Measurements from ENCODE around the gene PCNX2.

The PCNX2 gene

GRCh38 chr1:232979558-232979957, 316.0 kb downstream of the PCNX2 start:
- Histone ChIP-seq H3K79me2 (ENCODE audit: low read length) (no peaks in the 10 kb centered on the region), H3K9ac (ENCODE audit: low read length) (no peak overlapping the region), H3F3A (ENCODE audit: insufficient read depth, low read length) (no peaks in the 10 kb centered on the region), H3K27ac (ENCODE audit: low read length) (no peak overlapping the region), H3K9me2 (replicated peaks; ENCODE audit: insufficient read depth, low read length) (no peaks in the 10 kb centered on the region), H2AFZ (ENCODE audit: low read length) (no peak overlapping the region), H3K4me1 (ENCODE audit: low read length) (no peaks in the 10 kb centered on the region), H3K9me3 (replicated peaks; ENCODE audit: insufficient read depth, low read length) (no peaks in the 10 kb centered on the region), H3K4me3 (ENCODE audit: low read length) (no peak overlapping the region), H4K20me1 (ENCODE audit: insufficient read depth, low read length) (no peaks in the 10 kb centered on the region), H3K36me3 (replicated peaks; ENCODE audit: insufficient read depth, low read length) (no peaks in the 10 kb centered on the region), H3K27me3 (replicated peaks; ENCODE audit: insufficient read depth, low read length) (no peaks in the 10 kb centered on the region), H3K4me2 (ENCODE audit: low read depth, low read length) (no peak overlapping the region)
- no peak for TF ChIP-seq CTCF (IDR thresholded peaks at IDR 0.05; ENCODE audit: low read length)
- TF ChIP-seq EZH2 (optimal IDR thresholded peaks at IDR 0.05; ENCODE audit: low read depth, low read length) = no peak
- TF ChIP-seq EZH2phosphoT487 (IDR thresholded peaks at IDR 0.05; ENCODE audit: low read length) = no peak
- DNase-seq = no peak

GRCh38 chr1:232978815-232979214, 316.7 kb downstream of the PCNX2 start:
- no peaks in the 10 kb centered on the region for H3K9me2 ChIP-seq (replicated peaks; ENCODE audit: insufficient read depth, low read length)
- no peaks in the 10 kb centered on the region for H4K20me1 ChIP-seq (ENCODE audit: insufficient read depth, low read length)
- H3K4me1 ChIP-seq (ENCODE audit: low read length) = no peaks in the 10 kb centered on the region
- no peak for DNase-seq
- H3K9me3 ChIP-seq (replicated peaks; ENCODE audit: insufficient read depth, low read length) = no peaks in the 10 kb centered on the region
- TF ChIP-seq CTCF (IDR thresholded peaks at IDR 0.05; ENCODE audit: low read length) = no peak
- no peak overlapping the region for H3K27ac ChIP-seq (ENCODE audit: low read length)
- H3K4me2 ChIP-seq (ENCODE audit: low read depth, low read length) = no peak overlapping the region
- H3K36me3 ChIP-seq (replicated peaks; ENCODE audit: insufficient read depth, low read length) = no peaks in the 10 kb centered on the region
- H2AFZ ChIP-seq (ENCODE audit: low read length) = no peak overlapping the region
- no peak overlapping the region for H3K4me3 ChIP-seq (ENCODE audit: low read length)
- no peaks in the 10 kb centered on the region for H3K27me3 ChIP-seq (replicated peaks; ENCODE audit: insufficient read depth, low read length)
- H3F3A ChIP-seq (ENCODE audit: insufficient read depth, low read length) = no peaks in the 10 kb centered on the region
- H3K79me2 ChIP-seq (ENCODE audit: low read length) = no peaks in the 10 kb centered on the region
- H3K9ac ChIP-seq (ENCODE audit: low read length) = no peak overlapping the region

GRCh38 chr1:232978091-232978634, 317.4 kb downstream of the PCNX2 start:
- no peak for TF ChIP-seq EZH2phosphoT487 (IDR thresholded peaks at IDR 0.05; ENCODE audit: low read length)
- TF ChIP-seq CTCF (IDR thresholded peaks at IDR 0.05; ENCODE audit: low read length) = no peak
- TF ChIP-seq EZH2 (optimal IDR thresholded peaks at IDR 0.05; ENCODE audit: low read depth, low read length) = no peak
- Histone ChIP-seq H3K4me2 (ENCODE audit: low read depth, low read length) (no peak overlapping the region), H3K9me3 (replicated peaks; ENCODE audit: insufficient read depth, low read length) (no peaks in the 10 kb centered on the region), H3F3A (ENCODE audit: insufficient read depth, low read length) (no peaks in the 10 kb centered on the region), H2AFZ (ENCODE audit: low read length) (no peak overlapping the region), H3K27me3 (replicated peaks; ENCODE audit: insufficient read depth, low read length) (no peaks in the 10 kb centered on the region), H4K20me1 (ENCODE audit: insufficient read depth, low read length) (no peaks in the 10 kb centered on the region), H3K27ac (ENCODE audit: low read length) (no peak overlapping the region), H3K9ac (ENCODE audit: low read length) (no peak overlapping the region), H3K79me2 (ENCODE audit: low read length) (no peaks in the 10 kb centered on the region), H3K4me1 (ENCODE audit: low read length) (no peaks in the 10 kb centered on the region), H3K9me2 (replicated peaks; ENCODE audit: insufficient read depth, low read length) (no peaks in the 10 kb centered on the region), H3K36me3 (replicated peaks; ENCODE audit: insufficient read depth, low read length) (no peaks in the 10 kb centered on the region), H3K4me3 (ENCODE audit: low read length) (no peak overlapping the region)
- no peak for DNase-seq
